Activated naive CD4-positive, alpha-beta T cell treated with anti-CD3 and anti-CD28 coated beads, Interleukin-2, amount 50 U/mL, for 72 hours (primary cell): ENCODE results near the gene MSANTD2. TPM values are rescaled to one million over a fixed set of nuclear protein-coding genes. Genes with fewer than 3 reads are reported as not detected.

Source experiments
- ATAC-seq, 2 donors: fragments of 150-1000 bp; cut with Tn5 transposase; 2 replicates each; pipeline ENCODE4 v1.10.0; 2021; ENCODE audit warnings: mild to moderate bottlenecking in 2 of 2, moderate library complexity in 2 of 2
- DNase-seq, 2 donors: peaks; one replicate each; pipeline ENCODE4 v3.0.0; 2021 to 2022; ENCODE audit warnings: low spot score in 2 of 2
- H3K27ac Mint-ChIP-seq, 2 donors: one replicate each; pipeline ENCODE4 v1.8.0; 2022; ENCODE audit warnings: mild to moderate bottlenecking in 2 of 2, mixed read lengths in 2 of 2
- H3K36me3 Mint-ChIP-seq, 2 donors: one replicate each; pipeline ENCODE4 v1.8.0; 2022; ENCODE audit warnings: mixed read lengths in 2 of 2
- H3K9me3 Mint-ChIP-seq, 2 donors: one replicate each; pipeline ENCODE4 v1.8.0; 2022; ENCODE audit warnings: mixed read lengths in 2 of 2
- total RNA-seq, 2 donors: library from RNA; stranded (reverse); gene quantifications; one replicate each; pipeline ENCODE4 v1.2.3, GENCODE V29; 2022

Gene MSANTD2
- total RNA-seq: 1 to 10 TPM; 3.6 to 8.4 TPM

GRCh38 chr11:124800226-124800929 is at the start of gene MSANTD2:
MSANTD2 (minus strand) TSS chr11:124800406; CDS start chr11:124800380, 26 bp downstream.
- ATAC-seq (peak; percentile 93 to 95), DNase-seq (peak; percentile 80 to 87)
- Mint-ChIP-seq H3K36me3 (no peaks in the 10 kb centered on the region), H3K27ac (peak within 1 kb of the TSS; percentile 90 to 93), H3K9me3 (no peaks in the 10 kb centered on the region)

DNA sequence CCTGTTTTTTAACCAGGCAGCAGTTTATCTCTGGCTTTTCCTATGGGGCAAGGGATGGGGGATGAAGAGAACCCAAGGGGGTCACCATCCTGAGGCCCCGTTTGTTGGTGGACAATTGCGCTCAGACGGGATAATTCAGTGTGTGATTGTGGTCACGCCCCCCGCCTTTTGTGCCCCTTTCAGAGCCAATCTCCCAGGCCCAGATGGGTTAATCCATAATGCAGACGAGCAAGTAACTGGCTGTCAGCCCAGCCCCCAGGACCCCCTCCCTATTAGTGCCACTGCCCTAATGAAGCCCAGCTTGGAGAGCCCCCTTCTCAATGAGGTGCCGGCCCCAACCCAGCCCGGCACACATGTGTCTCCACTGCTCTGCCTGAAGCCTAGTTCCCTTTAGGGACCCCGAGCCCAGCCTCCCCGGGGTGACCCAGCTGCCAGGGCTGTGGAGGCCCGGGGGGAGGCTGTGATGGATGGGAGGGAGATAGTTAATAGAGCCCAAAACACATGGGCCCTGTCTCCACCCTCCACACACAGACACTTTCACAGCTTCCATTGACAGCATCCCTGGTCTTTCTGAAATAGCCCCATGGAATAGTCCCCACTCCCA is 46.0 kb upstream of the MSANTD2 start:
- Mint-ChIP-seq H3K27ac (no peak overlapping the region), H3K36me3 (peaks cover 0 to 7% of the 10 kb centered on the region in 2 donors), H3K9me3 (no peaks in the 10 kb centered on the region)
- ATAC-seq: no peak
- no peak for DNase-seq

- Mint-ChIP-seq H3K9me3 (no peaks in the 10 kb centered on the region), H3K27ac (no peak overlapping the region), H3K36me3 (peaks cover 0 to 12% of the 10 kb centered on the region in 2 donors)
- ATAC-seq: no peak
- no peak for DNase-seq
These were observed 44.5 kb upstream of the MSANTD2 start for GRCh38 chr11:124844664-124845079.

DNA sequence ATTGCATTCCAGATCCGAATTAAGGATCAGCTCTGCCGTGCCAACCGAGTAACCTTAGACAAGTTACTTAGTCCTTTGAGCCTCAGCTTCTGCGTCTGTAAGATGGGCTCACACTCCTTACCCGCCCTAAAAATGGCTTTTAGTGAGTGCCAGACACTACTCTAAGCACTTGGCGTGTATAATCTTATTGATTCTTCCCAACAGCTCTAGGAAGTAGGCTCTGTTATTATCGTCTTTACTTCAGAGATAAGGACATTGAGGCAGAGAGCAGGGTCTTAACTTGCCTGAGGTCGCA is 43.4 kb upstream of the MSANTD2 start:
- Mint-ChIP-seq H3K36me3 (peaks cover 0 to 12% of the 10 kb centered on the region in 2 donors), H3K9me3 (no peaks in the 10 kb centered on the region)
- no peak for ATAC-seq

GRCh38 chr11:124842305-124842704 is 42.1 kb upstream of the MSANTD2 start:
- DNase-seq: no peak
- no peak for ATAC-seq
- H3K27ac Mint-ChIP-seq: no peak overlapping the region
- H3K9me3 Mint-ChIP-seq: no peaks in the 10 kb centered on the region
- peaks cover 0 to 12% of the 10 kb centered on the region in 2 donors for H3K36me3 Mint-ChIP-seq

More for the DNA sequence above, 43.4 kb upstream of the MSANTD2 start:
- DNase-seq: no peak
- H3K27ac Mint-ChIP-seq: no peak overlapping the region

DNA sequence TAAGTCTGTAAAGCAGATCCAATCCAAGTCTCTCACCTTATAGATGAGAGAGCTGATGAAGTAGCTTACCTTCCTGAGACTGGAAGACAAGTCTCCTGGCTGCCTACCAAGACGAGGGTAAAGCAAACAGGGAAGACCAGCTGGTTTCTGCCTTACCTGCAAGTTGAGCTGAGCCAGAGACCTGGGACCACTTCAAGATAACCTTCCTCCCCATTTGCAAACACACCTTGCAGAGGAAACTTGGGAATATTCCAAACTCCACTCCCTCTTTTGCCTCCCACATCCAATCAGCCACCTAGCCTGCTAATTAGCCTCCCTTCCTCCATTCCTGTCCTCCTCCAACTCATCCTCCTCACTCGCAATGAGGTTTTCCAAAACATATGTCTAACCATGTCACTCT is 41.6 kb upstream of the MSANTD2 start:
- peaks cover 0 to 12% of the 10 kb centered on the region in 2 donors for H3K36me3 Mint-ChIP-seq
- H3K27ac Mint-ChIP-seq: no peak overlapping the region
- DNase-seq (no peak), ATAC-seq (no peak)
- no peaks in the 10 kb centered on the region for H3K9me3 Mint-ChIP-seq

DNA sequence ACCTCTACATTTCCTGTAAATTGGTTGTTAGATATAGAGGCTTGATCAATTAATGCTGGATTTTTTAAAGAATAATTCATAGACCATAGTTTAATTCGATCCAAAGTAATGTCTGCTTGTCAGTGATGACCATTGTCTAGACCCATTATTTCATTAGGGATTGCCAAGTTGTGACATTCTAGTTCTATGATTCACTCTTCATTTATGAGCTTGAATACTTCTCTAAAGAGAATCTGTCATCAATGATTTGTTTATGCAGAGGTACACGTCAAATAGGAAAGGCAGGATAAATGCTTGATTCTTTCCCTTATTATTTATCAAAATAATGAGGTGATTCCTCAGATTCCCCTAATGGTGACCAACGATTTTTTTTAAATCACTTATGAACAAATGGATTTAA is 41.0 kb upstream of the MSANTD2 start:
- ATAC-seq (no peak), DNase-seq (no peak)
- Mint-ChIP-seq H3K9me3 (no peaks in the 10 kb centered on the region), H3K36me3 (peaks cover 0 to 12% of the 10 kb centered on the region in 2 donors), H3K27ac (no peak overlapping the region)

DNA sequence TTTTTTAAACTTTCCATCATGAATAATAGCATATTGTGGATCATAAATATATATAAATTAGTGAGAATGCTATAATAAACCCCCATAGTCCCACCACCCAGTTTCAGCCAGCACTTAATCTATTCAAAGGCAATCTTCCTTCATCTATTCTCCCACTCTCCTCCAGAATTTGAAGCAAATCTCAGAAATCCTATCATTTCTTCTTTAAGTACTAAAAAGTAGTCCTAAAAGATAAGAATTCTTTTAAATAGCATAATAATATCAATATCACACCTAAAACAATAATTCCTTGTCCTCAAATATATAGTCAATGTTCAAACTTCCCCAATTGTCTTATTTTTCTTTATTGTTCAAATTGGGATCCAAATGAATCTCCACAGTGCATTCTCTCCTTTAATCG is 40.5 kb upstream of the MSANTD2 start:
- DNase-seq (no peak), ATAC-seq (no peak)
- H3K36me3 Mint-ChIP-seq: peaks cover 0 to 12% of the 10 kb centered on the region in 2 donors
- H3K27ac Mint-ChIP-seq: no peak overlapping the region
- H3K9me3 Mint-ChIP-seq: no peaks in the 10 kb centered on the region

- ATAC-seq: no peak
These were observed 39.9 kb upstream of the MSANTD2 start for GRCh38 chr11:124839972-124840621.

GRCh38 chr11:124839128-124839971 is 39.1 kb upstream of the MSANTD2 start:
- ATAC-seq (no peak), DNase-seq (no peak)
- Mint-ChIP-seq H3K36me3 (peaks cover 0 to 12% of the 10 kb centered on the region in 2 donors), H3K9me3 (no peaks in the 10 kb centered on the region), H3K27ac (no peak overlapping the region)

More at GRCh38 chr11:124839972-124840621, 39.9 kb upstream of the MSANTD2 start:
- Mint-ChIP-seq H3K9me3 (no peaks in the 10 kb centered on the region), H3K27ac (peak overlapping the region in 1 of 2 donors; percentile 37), H3K36me3 (peaks cover 0 to 12% of the 10 kb centered on the region in 2 donors)
- DNase-seq: no peak

- H3K36me3 Mint-ChIP-seq: peaks cover 0 to 12% of the 10 kb centered on the region in 2 donors
- no peak for DNase-seq
- no peak for ATAC-seq
These were observed 38.6 kb upstream of the MSANTD2 start for GRCh38 chr11:124838805-124839127.

GRCh38 chr11:124837491-124837856 is 37.3 kb upstream of the MSANTD2 start:
- DNase-seq: no peak
- ATAC-seq: peak; percentile 30 to 54

More at GRCh38 chr11:124838805-124839127, 38.6 kb upstream of the MSANTD2 start:
- Mint-ChIP-seq H3K27ac (no peak overlapping the region), H3K9me3 (no peaks in the 10 kb centered on the region)

DNA sequence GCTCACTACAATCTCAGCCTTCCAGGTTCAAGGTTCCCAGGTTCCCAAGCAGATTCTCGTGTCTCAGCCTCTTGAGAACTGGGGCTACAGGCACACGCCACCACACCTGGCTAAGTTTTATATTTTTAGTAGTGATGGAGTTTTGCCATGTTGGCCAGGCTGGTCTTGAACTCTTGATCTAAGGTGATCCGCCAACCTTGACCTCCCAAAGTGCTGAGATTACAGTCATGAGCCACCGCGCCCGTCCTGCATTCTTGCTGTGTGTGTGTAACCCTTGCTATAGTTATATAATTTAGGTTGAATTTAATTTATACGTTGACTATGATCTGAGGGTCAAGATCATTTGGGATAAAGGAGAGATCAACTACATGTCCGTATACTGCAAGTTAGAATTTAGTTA is 35.7 kb upstream of the MSANTD2 start:
- peaks cover 0 to 5% of the 10 kb centered on the region in 2 donors for H3K36me3 Mint-ChIP-seq
- DNase-seq: no peak
- no peak for ATAC-seq
- H3K9me3 Mint-ChIP-seq: no peaks in the 10 kb centered on the region
- peak overlapping the region; percentile 47 to 69 for H3K27ac Mint-ChIP-seq

More at GRCh38 chr11:124837491-124837856, 37.3 kb upstream of the MSANTD2 start:
- H3K36me3 Mint-ChIP-seq: peaks cover 0 to 12% of the 10 kb centered on the region in 2 donors
- peak overlapping the region in 1 of 2 donors; percentile 69 for H3K27ac Mint-ChIP-seq
- H3K9me3 Mint-ChIP-seq: no peaks in the 10 kb centered on the region

DNA sequence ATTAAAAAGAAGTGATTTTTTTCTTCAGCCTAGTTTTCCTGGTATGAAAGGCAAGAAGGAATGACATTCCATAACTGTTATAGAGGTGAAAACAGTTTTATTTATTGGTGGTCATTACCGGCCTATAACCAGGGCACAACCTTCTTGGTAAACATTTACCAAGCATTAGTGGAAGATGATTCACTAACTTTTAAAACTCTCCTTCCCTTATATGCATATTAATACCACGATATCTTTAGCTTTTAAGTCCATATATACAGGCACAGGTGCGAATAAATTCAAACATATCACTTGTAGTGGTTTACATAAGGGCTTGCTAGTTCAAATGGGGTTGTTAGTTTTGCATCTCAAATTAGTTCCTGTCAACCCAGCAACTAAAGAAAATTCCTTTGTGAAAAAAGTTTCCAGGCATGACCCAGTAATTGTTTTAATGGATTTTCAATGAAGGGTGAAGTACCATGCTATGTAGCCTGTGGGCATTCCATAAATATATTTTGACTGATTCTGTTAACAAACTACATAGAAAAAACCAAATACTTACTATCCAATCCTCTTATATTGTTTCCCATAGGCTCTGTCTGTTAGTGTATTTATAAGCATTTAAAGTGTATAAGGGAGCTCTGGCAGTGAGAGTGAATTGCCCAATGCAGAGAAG is 34.4 kb upstream of the MSANTD2 start:
- no peaks in the 10 kb centered on the region for H3K9me3 Mint-ChIP-seq
- H3K36me3 Mint-ChIP-seq: no peaks in the 10 kb centered on the region

DNA sequence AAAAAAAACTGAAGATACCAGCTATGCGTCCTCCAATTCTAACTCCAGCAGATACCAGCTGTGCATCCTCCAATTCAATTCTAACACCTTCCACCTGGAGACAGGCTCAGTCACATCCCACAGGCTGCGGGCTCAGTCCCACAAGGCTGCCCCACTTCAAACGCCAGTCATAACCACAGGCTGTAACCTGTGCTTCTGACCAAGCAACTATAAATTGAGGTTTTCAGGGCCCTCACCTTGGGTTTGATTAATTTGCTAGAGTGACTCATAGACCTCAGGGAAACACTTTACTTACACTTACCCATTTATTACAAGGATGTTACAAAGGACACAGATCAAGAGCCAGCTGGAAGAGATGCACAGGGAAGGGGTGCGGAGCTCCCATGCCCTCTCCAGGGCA is 32.4 kb upstream of the MSANTD2 start:
- Mint-ChIP-seq H3K9me3 (no peaks in the 10 kb centered on the region), H3K36me3 (no peaks in the 10 kb centered on the region)
- peak in 1 of 2 donors; percentile 26 for ATAC-seq

More for the DNA sequence above, 34.4 kb upstream of the MSANTD2 start:
- ATAC-seq: no peak
- no peak for DNase-seq
- no peak overlapping the region for H3K27ac Mint-ChIP-seq

DNA sequence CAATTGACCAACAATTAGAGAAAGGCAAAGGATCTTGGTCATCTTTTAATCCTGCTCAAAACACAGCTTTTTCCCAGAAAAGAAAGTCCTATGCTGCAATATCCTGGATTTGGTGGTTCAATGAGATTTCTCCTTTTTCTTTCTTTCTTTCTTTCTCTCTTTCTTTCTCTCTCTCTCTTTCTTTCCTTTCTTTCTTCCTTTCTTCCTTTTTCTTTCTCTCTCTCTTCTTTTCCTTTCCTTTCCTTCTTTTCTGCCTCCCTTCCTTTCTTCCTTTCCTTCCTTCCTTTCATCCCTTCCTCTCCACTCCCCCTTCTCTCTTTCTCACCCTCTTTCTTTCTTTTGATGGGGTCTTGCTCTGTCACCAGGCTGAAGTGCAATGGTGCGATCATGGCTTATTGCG is 31.7 kb upstream of the MSANTD2 start:
- no peaks in the 10 kb centered on the region for H3K9me3 Mint-ChIP-seq
- H3K27ac Mint-ChIP-seq: no peak overlapping the region
- no peaks in the 10 kb centered on the region for H3K36me3 Mint-ChIP-seq
- DNase-seq (no peak), ATAC-seq (no peak)

More for the DNA sequence above, 32.4 kb upstream of the MSANTD2 start:
- DNase-seq: no peak
- no peak overlapping the region for H3K27ac Mint-ChIP-seq
